OCI-LY3 (cell line): ENCODE measurements around the gene SH2D2A.

Experiments used
- CTCF ChIP-seq: fragments of 200-600, 300-600 bp; sonication (generic); IDR thresholded peaks from 2 replicates; pipeline ENCODE4 v1.5.1; 2014; ENCODE audit warnings: antibody characterized with exemption, low read length, low read depth
- EZH2phosphoT487 ChIP-seq: fragments of 200-600 bp; shearing (Covaris generic); IDR thresholded peaks from 2 replicates; pipeline ENCODE4 v1.6.1; 2018; ENCODE audit warnings: antibody characterized with exemption, mixed run types, low read depth

GRCh38 chr1:156862997-156863599, 46.5 kb upstream of the SH2D2A start:
- TF ChIP-seq EZH2phosphoT487 (no peak), CTCF (no peak)
